K562 (cell line): ENCODE measurements around the gene EEF2K. TPM values are rescaled to one million over a fixed set of nuclear protein-coding genes. Genes with fewer than 3 reads are reported as not detected.
A peak's percentile ranks its signal among the peaks of the same experiment; 100 is the strongest.

Source experiments
- ARID1B ChIP-seq: fragments of 450-650 bp; IDR thresholded peaks from 2 replicates; pipeline ENCODE4 v1.6.1; 2016; ENCODE audit warnings: antibody characterized with exemption, mild to moderate bottlenecking, inconsistent platforms
- BACH1 ChIP-seq: fragments of 200-800 bp; sonication (Bioruptor generic); IDR thresholded peaks from 2 replicates; pipeline ENCODE4 v1.6.1; 2016; ENCODE audit warnings: missing genetic modification characterization, missing compliant biosample characterization
- BRCA1 ChIP-seq, 2 experiments: fragments of 450-650 bp in 1 of 2; sonication (generic) in 1 of 2; formaldehyde crosslinking in 1 of 2; IDR thresholded peaks; 2 replicates each; pipeline versions ENCODE4 v1.5.0 to v1.6.1; 2017 to 2020; ENCODE audit warnings: mild to moderate bottlenecking in 1 of 2, missing genetic modification reagents in 1 of 2
- CBFA2T3 ChIP-seq: fragments of 450-650 bp; IDR thresholded peaks from 2 replicates; pipeline ENCODE4 v1.6.1; 2017
- CXXC5 ChIP-seq: fragments of 250-450 bp; sonication (Bioruptor Pico); IDR thresholded peaks from 2 replicates; pipeline ENCODE4 v1.8.0; 2022; ENCODE audit warnings: inconsistent platforms, mild to moderate bottlenecking, moderate library complexity
- DNMT1 ChIP-seq: fragments of 450-650 bp; IDR thresholded peaks from 2 replicates; pipeline ENCODE4 v1.6.1; 2016; ENCODE audit warnings: antibody characterized with exemption, mild to moderate bottlenecking
- EP400 ChIP-seq: fragments of 450-650 bp; IDR thresholded peaks from 2 replicates; pipeline ENCODE4 v1.6.1; 2017; ENCODE audit warnings: antibody characterized with exemption, mild to moderate bottlenecking, moderate library complexity
- FUS ChIP-seq: fragments of 200-400 bp; formaldehyde crosslinking; optimal IDR thresholded peaks from 2 replicates; pipeline ENCODE3; 2017; ENCODE audit warnings: low read depth, low read length
- HNRNPUL1 ChIP-seq: fragments of 200-400 bp; formaldehyde crosslinking; IDR thresholded peaks from 2 replicates; pipeline ENCODE4 v1.6.1; 2017; ENCODE audit warnings: low read length
- KAT8 ChIP-seq: fragments of 450-650 bp; IDR thresholded peaks from 2 replicates; pipeline ENCODE4 v1.6.1; 2016; ENCODE audit warnings: low read depth, mild to moderate bottlenecking
- NFIC ChIP-seq: fragments of 450-650 bp; IDR thresholded peaks from 2 replicates; pipeline ENCODE4 v1.6.1; 2017; ENCODE audit warnings: mild to moderate bottlenecking, inconsistent platforms
- PML ChIP-seq: IDR thresholded peaks from 2 replicates; pipeline ENCODE4 v1.6.1; 2012; ENCODE audit warnings: low read length, inconsistent platforms
- POLR2AphosphoS5 ChIP-seq: IDR thresholded peaks from 2 replicates; pipeline ENCODE4 v1.6.1; 2011; ENCODE audit warnings: mild to moderate bottlenecking, low read depth, low read length, moderate library complexity; ENCODE audit not compliant: control insufficient read depth, insufficient read depth
- POU5F1 ChIP-seq: fragments of 150-350 bp; IDR thresholded peaks from 2 replicates; pipeline ENCODE4 v1.6.1; 2014; ENCODE audit warnings: borderline replicate concordance, low read length, low read depth, mild to moderate bottlenecking; ENCODE audit not compliant: partially characterized antibody
- RAD21 ChIP-seq, 2 experiments: fragments of 250-450 bp in 1 of 2; fragments of 450-650 bp in 1 of 2; sonication (Bioruptor Pico) in 1 of 2; formaldehyde crosslinking in 1 of 2; IDR thresholded peaks in 1 of 2; conservative IDR thresholded peaks in 1 of 2; 2 replicates each; pipeline versions ENCODE4 v1.4.0 to v1.8.0; 2020 to 2022; ENCODE audit warnings: mild to moderate bottlenecking in 2 of 2, moderate library complexity in 1 of 2
- RFX1 ChIP-seq: fragments of 450-650 bp; IDR thresholded peaks from 2 replicates; pipeline ENCODE4 v1.6.1; 2016; ENCODE audit warnings: mild to moderate bottlenecking, moderate library complexity
- RNF2 ChIP-seq: sonication (generic); IDR thresholded peaks from 2 replicates; pipeline ENCODE4 v1.6.1; 2016
- TCF3 ChIP-seq: sonication (generic); formaldehyde crosslinking; IDR thresholded peaks from 2 replicates; pipeline ENCODE4 v1.4.0; 2020; ENCODE audit warnings: mild to moderate bottlenecking, missing genetic modification reagents
- TEAD1 ChIP-seq, 2 experiments: fragments of 450-650 bp in 1 of 2; sonication (generic) in 1 of 2; formaldehyde crosslinking; IDR thresholded peaks; 2 replicates each; pipeline versions ENCODE4 v1.4.0 to v1.8.0; 2020 to 2022; ENCODE audit warnings: mild to moderate bottlenecking in 2 of 2, missing genetic modification reagents in 1 of 2
- TGIF2 ChIP-seq: sonication (generic); formaldehyde crosslinking; IDR thresholded peaks from 2 replicates; pipeline ENCODE4 v1.8.1; 2022; ENCODE audit warnings: mild to moderate bottlenecking, missing genetic modification reagents, moderate library complexity
- polyA plus RNA-seq, 8 experiments: library from polyadenylated mRNA; depleted of rRNA in 4 of 8; stranded (reverse) in 5 of 8; unstranded in 3 of 8; fragments of >200 nt; fragmentation: Nextera tagmentation in 2 of 8; fragmentation: Illumina TruSeq in 1 of 8; extraction: Ambion mirVana in 2 of 8; extraction: Trizol in 1 of 8; gene quantifications; 2 replicates each; pipeline versions ENCODE4 v1.2.1 to v1.2.3, GENCODE V29; 2011 to 2014; ENCODE audit warnings: inconsistent platforms in 1 of 8, missing spikeins in 1 of 8
- total RNA-seq, 7 experiments: library from RNA; depleted of rRNA in 6 of 7; stranded (reverse); fragments of >200 nt in 6 of 7; fragmentation: Illumina TruSeq in 2 of 7; extraction: Trizol in 2 of 7; gene quantifications; 2 replicates each; pipeline versions ENCODE4 v1.2.1 to v1.2.3, GENCODE V29; 2011 to 2021; ENCODE audit warnings: low replicate concordance in 1 of 7
- TF ChIP-seq, protein P1 (sequence below): sonication (generic); formaldehyde crosslinking; IDR thresholded peaks from 2 replicates; pipeline ENCODE4 v1.8.1; 2023; ENCODE audit warnings: mild to moderate bottlenecking, missing genetic modification reagents
- TF ChIP-seq, protein P2 (sequence below): fragments of 450-650 bp; conservative IDR thresholded peaks from 2 replicates; pipeline ENCODE4 v1.6.1; 2016; ENCODE audit warnings: missing genetic modification characterization, low read depth, mild to moderate bottlenecking, missing compliant biosample characterization, moderate library complexity
- TF ChIP-seq, protein P3 (sequence below): fragments of 450-650 bp; IDR thresholded peaks from 2 replicates; pipeline ENCODE4 v1.6.1; 2016

Gene EEF2K
- total and polyA plus RNA-seq, 9 of the 15 experiments (the other 6 are each of a cell fraction or from before 2014, with no cell fraction given) = 3.0 to 35.2 (median 12.2) TPM

DNA sequence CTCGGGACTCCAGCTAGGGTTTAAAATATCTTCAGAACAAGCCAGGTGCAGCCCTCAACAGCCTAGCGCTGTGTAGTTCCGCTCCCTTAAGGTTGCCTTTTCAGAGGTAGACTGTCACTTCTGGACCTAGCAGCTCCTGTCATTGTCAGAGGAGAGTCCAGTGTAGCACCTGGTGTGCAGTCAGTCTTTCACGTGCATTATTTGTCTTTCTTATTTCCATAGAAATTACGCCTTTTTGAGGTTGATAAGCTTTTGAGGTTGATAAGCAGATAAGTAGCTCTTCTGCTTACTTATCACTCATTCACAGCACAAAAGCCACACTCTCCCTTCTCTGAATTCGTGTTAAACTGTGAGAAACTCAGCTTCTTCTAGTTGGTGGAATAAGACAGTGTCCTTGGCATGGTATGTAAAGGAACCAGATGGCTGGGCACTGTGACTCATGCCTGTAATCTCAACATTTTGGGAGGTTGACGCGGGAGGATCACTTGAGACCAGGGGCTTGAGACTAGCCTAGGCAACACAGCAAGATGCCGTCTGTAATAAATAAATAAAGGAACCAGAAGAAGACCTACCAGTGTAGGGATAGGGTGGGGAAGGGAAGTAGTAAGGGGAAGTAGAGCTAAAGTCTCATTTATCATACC, 10.2 kb downstream of the EEF2K start (continued):
- TF ChIP-seq, protein P1, sequence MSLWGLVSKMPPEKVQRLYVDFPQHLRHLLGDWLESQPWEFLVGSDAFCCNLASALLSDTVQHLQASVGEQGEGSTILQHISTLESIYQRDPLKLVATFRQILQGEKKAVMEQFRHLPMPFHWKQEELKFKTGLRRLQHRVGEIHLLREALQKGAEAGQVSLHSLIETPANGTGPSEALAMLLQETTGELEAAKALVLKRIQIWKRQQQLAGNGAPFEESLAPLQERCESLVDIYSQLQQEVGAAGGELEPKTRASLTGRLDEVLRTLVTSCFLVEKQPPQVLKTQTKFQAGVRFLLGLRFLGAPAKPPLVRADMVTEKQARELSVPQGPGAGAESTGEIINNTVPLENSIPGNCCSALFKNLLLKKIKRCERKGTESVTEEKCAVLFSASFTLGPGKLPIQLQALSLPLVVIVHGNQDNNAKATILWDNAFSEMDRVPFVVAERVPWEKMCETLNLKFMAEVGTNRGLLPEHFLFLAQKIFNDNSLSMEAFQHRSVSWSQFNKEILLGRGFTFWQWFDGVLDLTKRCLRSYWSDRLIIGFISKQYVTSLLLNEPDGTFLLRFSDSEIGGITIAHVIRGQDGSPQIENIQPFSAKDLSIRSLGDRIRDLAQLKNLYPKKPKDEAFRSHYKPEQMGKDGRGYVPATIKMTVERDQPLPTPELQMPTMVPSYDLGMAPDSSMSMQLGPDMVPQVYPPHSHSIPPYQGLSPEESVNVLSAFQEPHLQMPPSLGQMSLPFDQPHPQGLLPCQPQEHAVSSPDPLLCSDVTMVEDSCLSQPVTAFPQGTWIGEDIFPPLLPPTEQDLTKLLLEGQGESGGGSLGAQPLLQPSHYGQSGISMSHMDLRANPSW (CRISPR knock-in tag) = no peak
- TF ChIP-seq ARID1B (peak; percentile 95), TGIF2 (CRISPR knock-in tag) (0 out of 2 replicates have a peak, but pooled peaks have one; percentile 23), PML (peak; percentile 92), FUS (no peak), KAT8 (no peak), RFX1 (no peak), POLR2AphosphoS5 (peak; percentile 51; the same call in 1 of the 2 replicates), TEAD1 (CRISPR knock-in tag; IDR thresholded peaks at IDR 0.05) (peak; percentile 19 to 57; a peak in 1 of 4 replicates), CBFA2T3 (peak; percentile 94), EP400 (peak; percentile 9; the same call in 1 of the 2 replicates), RNF2 (peak; percentile 57; the same call in 1 of the 2 replicates), BACH1 (no peak), DNMT1 (no peak), BRCA1 (IDR thresholded peaks at IDR 0.05) (no peak), BRCA1 (CRISPR knock-in tag; IDR thresholded peaks at IDR 0.05) (no peak), RAD21 (CRISPR knock-in tag; conservative IDR thresholded peaks at IDR 0.05 in 1 of 2, IDR thresholded peaks at IDR 0.05 in 1 of 2) (no peak), CXXC5 (CRISPR knock-in tag) (peak; percentile 77), HNRNPUL1 (no peak), POU5F1 (no peak), TCF3 (CRISPR knock-in tag) (peak; percentile 93), NFIC (peak; percentile 75)
- TF ChIP-seq, protein P2, sequence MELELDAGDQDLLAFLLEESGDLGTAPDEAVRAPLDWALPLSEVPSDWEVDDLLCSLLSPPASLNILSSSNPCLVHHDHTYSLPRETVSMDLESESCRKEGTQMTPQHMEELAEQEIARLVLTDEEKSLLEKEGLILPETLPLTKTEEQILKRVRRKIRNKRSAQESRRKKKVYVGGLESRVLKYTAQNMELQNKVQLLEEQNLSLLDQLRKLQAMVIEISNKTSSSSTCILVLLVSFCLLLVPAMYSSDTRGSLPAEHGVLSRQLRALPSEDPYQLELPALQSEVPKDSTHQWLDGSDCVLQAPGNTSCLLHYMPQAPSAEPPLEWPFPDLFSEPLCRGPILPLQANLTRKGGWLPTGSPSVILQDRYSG (tag) = no peak
- TF ChIP-seq, protein P3, sequence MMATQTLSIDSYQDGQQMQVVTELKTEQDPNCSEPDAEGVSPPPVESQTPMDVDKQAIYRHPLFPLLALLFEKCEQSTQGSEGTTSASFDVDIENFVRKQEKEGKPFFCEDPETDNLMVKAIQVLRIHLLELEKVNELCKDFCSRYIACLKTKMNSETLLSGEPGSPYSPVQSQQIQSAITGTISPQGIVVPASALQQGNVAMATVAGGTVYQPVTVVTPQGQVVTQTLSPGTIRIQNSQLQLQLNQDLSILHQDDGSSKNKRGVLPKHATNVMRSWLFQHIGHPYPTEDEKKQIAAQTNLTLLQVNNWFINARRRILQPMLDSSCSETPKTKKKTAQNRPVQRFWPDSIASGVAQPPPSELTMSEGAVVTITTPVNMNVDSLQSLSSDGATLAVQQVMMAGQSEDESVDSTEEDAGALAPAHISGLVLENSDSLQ = peak; percentile 26; the same call in 1 of the 2 replicates
